Neural cell (in vitro differentiated cells): ENCODE results near the gene ADK. TPM values are rescaled to one million over a fixed set of nuclear protein-coding genes. Genes with fewer than 3 reads are reported as not detected.
"Not testable (repeated sequence)": the region's sequence is repeated elsewhere in the genome, so short reads cannot be mapped to it uniquely, and the experiment has no call there.

ENCODE experiments used
- H2AFZ ChIP-seq: fragments of 200-600, 300-800 bp; sonication (generic), shearing (Covaris generic); 2 replicates; pipeline ENCODE4 v1.6.0; 2014; ENCODE audit warnings: low read depth, mild to moderate bottlenecking, antibody characterized with exemption, low read length, moderate library complexity
- H3F3A ChIP-seq: fragments of 200-600 bp; shearing (Covaris generic); 2 replicates; pipeline ENCODE4 v1.6.1; 2016; ENCODE audit warnings: mild to moderate bottlenecking, moderate library complexity, mixed read lengths, antibody characterized with exemption, low read length; ENCODE audit not compliant: insufficient read depth, poor library complexity, severe bottlenecking
- H3K27ac ChIP-seq: fragments of 200-600, 300-800 bp; sonication (generic), shearing (Covaris generic); 2 replicates; pipeline ENCODE4 v1.5.1; 2014; ENCODE audit warnings: mild to moderate bottlenecking, low read length, moderate library complexity
- H3K27me3 ChIP-seq: fragments of 300-800, 200-600 bp; sonication (generic), shearing (Covaris generic); 2 replicates; pipeline ENCODE4 v1.6.0; 2014; ENCODE audit warnings: mild to moderate bottlenecking, low read depth, low read length, moderate library complexity; ENCODE audit not compliant: insufficient read depth
- H3K36me3 ChIP-seq: fragments of 300-800, 200-600 bp; sonication (generic), shearing (Covaris generic); 2 replicates; pipeline ENCODE4 v1.5.1; 2014; ENCODE audit warnings: mild to moderate bottlenecking, antibody characterized with exemption, low read length, moderate library complexity; ENCODE audit not compliant: insufficient read depth
- H3K4me2 ChIP-seq: fragments of 300-800, 200-600 bp; sonication (generic), shearing (Covaris generic); 2 replicates; pipeline ENCODE4 v1.6.0; 2014; ENCODE audit warnings: mild to moderate bottlenecking, low read length
- H3K4me3 ChIP-seq: fragments of 300-800, 200-600 bp; sonication (generic), shearing (Covaris generic); 2 replicates; pipeline ENCODE4 v1.5.1; 2014; ENCODE audit warnings: mild to moderate bottlenecking, low read length, moderate library complexity
- H3K79me2 ChIP-seq: fragments of 200-600 bp; shearing (Covaris generic); replicated peaks from 2 replicates; pipeline ENCODE4 v1.6.0; 2014; ENCODE audit warnings: mild to moderate bottlenecking, low read length, moderate library complexity; ENCODE audit not compliant: insufficient read depth
- H3K9ac ChIP-seq: fragments of 300-800, 200-600 bp; sonication (generic), shearing (Covaris generic); 2 replicates; pipeline ENCODE4 v1.6.1; 2016; ENCODE audit warnings: mild to moderate bottlenecking, low read length, mixed read lengths
- H3K9me2 ChIP-seq: fragments of 200-600 bp; shearing (Covaris generic); 2 replicates; pipeline ENCODE4 v1.6.1; 2016; ENCODE audit warnings: mild to moderate bottlenecking, low read length, mixed read lengths; ENCODE audit not compliant: insufficient read depth
- H3K9me3 ChIP-seq: fragments of 200-600, 300-800 bp; sonication (generic), shearing (Covaris generic); 2 replicates; pipeline ENCODE4 v1.6.1; 2016; ENCODE audit warnings: mild to moderate bottlenecking, mixed run types, low read length, moderate library complexity, mixed read lengths
- H4K20me1 ChIP-seq: fragments of 200-600 bp; shearing (Covaris generic); 2 replicates; pipeline ENCODE4 v1.6.1; 2016; ENCODE audit warnings: mild to moderate bottlenecking, mixed run types; ENCODE audit not compliant: insufficient read depth
- CTCF ChIP-seq: fragments of 450-650 bp; IDR thresholded peaks from 2 replicates; pipeline ENCODE4 v1.5.1; 2014; ENCODE audit warnings: antibody characterized with exemption, mild to moderate bottlenecking, moderate library complexity; ENCODE audit not compliant: poor library complexity, severe bottlenecking
- EP300 ChIP-seq: fragments of 450-650 bp; conservative IDR thresholded peaks from 2 replicates; pipeline ENCODE4 v1.6.1; 2014; ENCODE audit warnings: antibody characterized with exemption, mild to moderate bottlenecking, moderate library complexity; ENCODE audit not compliant: poor library complexity, severe bottlenecking
- EZH2 ChIP-seq: fragments of 200-600, 300-800 bp; shearing (Covaris generic), sonication (generic); IDR thresholded peaks from 2 replicates; pipeline ENCODE4 v1.6.1; 2014; ENCODE audit warnings: antibody characterized with exemption, low read length, borderline replicate concordance, mild to moderate bottlenecking; ENCODE audit not compliant: insufficient read depth, poor library complexity, severe bottlenecking
- MXI1 ChIP-seq: fragments of 450-650 bp; conservative IDR thresholded peaks from 2 replicates; pipeline ENCODE4 v1.6.1; 2014; ENCODE audit warnings: antibody characterized with exemption, mild to moderate bottlenecking; ENCODE audit not compliant: poor library complexity, severe bottlenecking
- POLR2AphosphoS5 ChIP-seq: IDR thresholded peaks from 2 replicates; pipeline ENCODE4 v1.6.1; 2012
- RAD21 ChIP-seq: fragments of 450-650 bp; conservative IDR thresholded peaks from 2 replicates; pipeline ENCODE4 v1.6.1; 2014; ENCODE audit warnings: antibody characterized with exemption, mild to moderate bottlenecking, moderate library complexity
- REST ChIP-seq: IDR thresholded peaks from 2 replicates; pipeline ENCODE4 v1.6.1; 2012; ENCODE audit warnings: borderline replicate concordance
- SMC3 ChIP-seq: fragments of 450-650 bp; conservative IDR thresholded peaks from 2 replicates; pipeline ENCODE4 v1.6.1; 2014; ENCODE audit warnings: antibody characterized with exemption, mild to moderate bottlenecking, moderate library complexity; ENCODE audit not compliant: poor library complexity
- TAF1 ChIP-seq: IDR thresholded peaks from 2 replicates; pipeline ENCODE4 v1.6.1; 2012; ENCODE audit warnings: low read depth
- polyA plus RNA-seq: library from polyadenylated mRNA; depleted of rRNA; stranded (reverse); fragments of >200 nt; gene quantifications from 2 replicates; pipeline ENCODE4 v1.2.3, GENCODE V29; 2014

ADK gene
- polyA plus RNA-seq, 1 donor from 2014 or later, result 19.5 TPM

- Histone ChIP-seq H3K4me3 (no peak overlapping the region), H3K36me3 (no peaks in the 10 kb centered on the region), H3K4me2 (no peak overlapping the region), H3K9me2 (no peaks in the 10 kb centered on the region), H3F3A (no peaks in the 10 kb centered on the region), H2AFZ (no peak overlapping the region), H3K9ac (no peak overlapping the region), H3K27me3 (no peaks in the 10 kb centered on the region), H4K20me1 (no peaks in the 10 kb centered on the region), H3K79me2 (no peaks in the 10 kb centered on the region), H3K27ac (no peak overlapping the region), H3K9me3 (no peaks in the 10 kb centered on the region)
- no peak for TF ChIP-seq EP300
These were observed 323.1 kb downstream of the ADK start for GRCh38 chr10:74474022-74474713.

DNA sequence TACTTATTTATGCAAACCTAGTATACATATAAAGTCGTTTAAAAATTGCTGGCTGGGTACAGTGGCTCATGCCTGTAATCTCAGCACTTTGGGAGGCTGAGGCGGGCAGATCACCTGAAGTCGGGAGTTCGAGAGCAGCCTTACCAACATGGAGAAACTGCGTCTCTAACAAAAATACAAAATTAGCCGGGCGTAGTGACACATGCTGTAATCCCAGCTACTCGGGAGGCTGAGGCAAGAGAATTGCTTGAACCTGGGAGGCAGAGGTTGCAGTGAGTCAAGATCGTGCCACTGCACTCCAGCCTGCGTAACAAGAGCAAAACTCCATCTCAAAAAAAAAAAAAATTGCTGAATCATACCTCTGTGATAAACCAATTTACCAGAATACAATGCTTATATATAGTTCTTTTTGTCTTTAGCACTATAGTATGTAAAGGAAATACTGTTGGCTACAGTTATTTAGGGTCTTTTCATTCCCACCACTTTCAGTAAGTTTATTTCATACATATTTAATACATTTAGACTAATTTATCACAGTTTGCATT, 325.2 kb downstream of the ADK start:
- not testable (repeated sequence) for H3K27me3 ChIP-seq, H3K79me2 ChIP-seq, H3K9me3 ChIP-seq, H3K36me3 ChIP-seq, H3K9ac ChIP-seq, H3K27ac ChIP-seq, H3K9me2 ChIP-seq, H3F3A ChIP-seq, H2AFZ ChIP-seq, H3K4me2 ChIP-seq, H4K20me1 ChIP-seq, H3K4me3 ChIP-seq

DNA sequence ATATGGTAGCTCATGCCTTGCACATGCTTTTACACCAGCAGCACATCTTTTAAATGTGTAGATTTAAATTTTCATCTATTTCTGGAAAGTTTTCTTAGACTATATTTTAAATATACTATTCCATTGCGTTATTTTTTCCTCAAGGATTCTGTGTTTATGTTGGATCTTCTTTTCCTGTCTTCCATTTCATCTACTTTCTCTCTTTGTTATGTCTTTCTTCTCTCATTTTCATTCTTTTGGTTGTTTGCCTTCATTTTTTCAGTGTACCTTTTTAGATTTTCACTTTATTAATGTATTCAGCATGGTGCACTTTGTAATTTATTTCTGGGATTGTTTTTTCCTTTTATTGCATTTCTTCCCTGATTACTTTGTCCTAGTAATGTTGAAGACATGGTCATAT, 329.8 kb downstream of the ADK start:
- Histone ChIP-seq H2AFZ (no peak overlapping the region), H3K9ac (no peak overlapping the region), H3K27me3 (no peaks in the 10 kb centered on the region), H4K20me1 (no peaks in the 10 kb centered on the region), H3K9me3 (peaks cover 2% of the 10 kb centered on the region), H3K4me2 (no peak overlapping the region), H3K36me3 (no peaks in the 10 kb centered on the region), H3K9me2 (no peaks in the 10 kb centered on the region), H3K27ac (no peak overlapping the region), H3K4me3 (no peak overlapping the region), H3F3A (no peaks in the 10 kb centered on the region), H3K79me2 (no peaks in the 10 kb centered on the region)
- TF ChIP-seq MXI1 (no peak), TAF1 (no peak), REST (no peak), EP300 (no peak), POLR2AphosphoS5 (no peak), EZH2 (no peak), RAD21 (no peak), CTCF (no peak), SMC3 (no peak)
